ENCODE measurements around the gene PDS5B. TPM values are rescaled to one million over a fixed set of nuclear protein-coding genes. Genes with fewer than 3 reads are reported as not detected.
"Not testable (repeated sequence)": the region's sequence is repeated elsewhere in the genome, so short reads cannot be mapped to it uniquely, and the experiment has no call there.

Gene PDS5B
- total RNA-seq, 1 donor: 44.9 TPM

- H3K4me3 ChIP-seq (ENCODE audit: low read depth, low read length): no peak overlapping the region
- no peak for TF ChIP-seq CTCF (IDR thresholded peaks at IDR 0.05; ENCODE audit: insufficient read depth, low read depth, low read length)
- DNase-seq (ENCODE audit: low read depth): no peak
These were observed 136.1 kb downstream of the PDS5B start for GRCh38 chr13:32722340-32722739.

GRCh38 chr13:32723987-32724386, 137.7 kb downstream of the PDS5B start:
- H3K4me3 ChIP-seq (ENCODE audit: low read depth, low read length): no peak overlapping the region
- DNase-seq (ENCODE audit: low read depth): no peak
- TF ChIP-seq CTCF (IDR thresholded peaks at IDR 0.05; ENCODE audit: insufficient read depth, low read depth, low read length): no peak

GRCh38 chr13:32726374-32727037, 140.3 kb downstream of the PDS5B start:
- H3K4me3 ChIP-seq (ENCODE audit: low read depth, low read length): no peak overlapping the region
- TF ChIP-seq CTCF (IDR thresholded peaks at IDR 0.05; ENCODE audit: insufficient read depth, low read depth, low read length): no peak
- peak; percentile 29 for DNase-seq (ENCODE audit: low read depth)

- no peak for TF ChIP-seq CTCF (IDR thresholded peaks at IDR 0.05; ENCODE audit: insufficient read depth, low read depth, low read length)
- DNase-seq (ENCODE audit: low read depth): no peak
- H3K4me3 ChIP-seq (ENCODE audit: low read depth, low read length): no peak overlapping the region
These were observed 142.1 kb downstream of the PDS5B start for GRCh38 chr13:32728327-32728726.

GRCh38 chr13:32729097-32729496, 142.8 kb downstream of the PDS5B start:
- not testable (repeated sequence) for DNase-seq (ENCODE audit: low read depth); H3K4me3 ChIP-seq (ENCODE audit: low read depth, low read length)

GRCh38 chr13:32731074-32731473, 144.8 kb downstream of the PDS5B start:
- no peak for DNase-seq (ENCODE audit: low read depth)
- TF ChIP-seq CTCF (IDR thresholded peaks at IDR 0.05; ENCODE audit: insufficient read depth, low read depth, low read length): no peak
- no peak overlapping the region for H3K4me3 ChIP-seq (ENCODE audit: low read depth, low read length)

GRCh38 chr13:32731576-32731975, 145.3 kb downstream of the PDS5B start:
- DNase-seq (ENCODE audit: low read depth): peak; percentile 42
- no peak overlapping the region for H3K4me3 ChIP-seq (ENCODE audit: low read depth, low read length)
- TF ChIP-seq CTCF (IDR thresholded peaks at IDR 0.05; ENCODE audit: insufficient read depth, low read depth, low read length): no peak
